ENCODE results near the gene SMAD3. TPM values are rescaled to one million over a fixed set of nuclear protein-coding genes. Genes with fewer than 3 reads are reported as not detected.

Gene SMAD3
- total RNA-seq, 1 experiment from 2014 or later = 46.7 TPM

GRCh38 chr15:67228286-67228685, 162.9 kb downstream of the SMAD3 start:
- no peak for DNase-seq (ENCODE audit: low read depth)

- DNase-seq (ENCODE audit: low read depth) = no peak
These were observed 165.1 kb downstream of the SMAD3 start for GRCh38 chr15:67230504-67230903.

- DNase-seq (ENCODE audit: low read depth) = no peak
These were observed 167.2 kb downstream of the SMAD3 start for GRCh38 chr15:67232591-67232990.

- DNase-seq (ENCODE audit: low read depth) = peak; percentile 46
These were observed 175.1 kb downstream of the SMAD3 start for GRCh38 chr15:67240235-67241131.

GRCh38 chr15:67241132-67241855, 175.9 kb downstream of the SMAD3 start:
- DNase-seq (ENCODE audit: low read depth) = peak; percentile 47

- peak; percentile 29 for DNase-seq (ENCODE audit: low read depth)
These were observed 177.3 kb downstream of the SMAD3 start for GRCh38 chr15:67242708-67243111.

Other genes with a start within 250 kb of the SMAD3 start
- 75.0 and 106 TPM in 2 replicates for gene AAGAB, start 189.1 kb downstream of the SMAD3 start, total RNA-seq (2014; rRNA removed; shearing (Covaris generic))
- 4.3 and 8.3 TPM in 2 replicates for gene IQCH, start 189.2 kb downstream of the SMAD3 start, total RNA-seq (2014; rRNA removed; shearing (Covaris generic))